ENCODE measurements around the gene CD99L2. TPM values are rescaled to one million over a fixed set of nuclear protein-coding genes. Genes with fewer than 3 reads are reported as not detected.

The CD99L2 gene
- total and polyA plus RNA-seq, 4 donors: 9.7 to 39.8 (median 23.8) TPM

DNA sequence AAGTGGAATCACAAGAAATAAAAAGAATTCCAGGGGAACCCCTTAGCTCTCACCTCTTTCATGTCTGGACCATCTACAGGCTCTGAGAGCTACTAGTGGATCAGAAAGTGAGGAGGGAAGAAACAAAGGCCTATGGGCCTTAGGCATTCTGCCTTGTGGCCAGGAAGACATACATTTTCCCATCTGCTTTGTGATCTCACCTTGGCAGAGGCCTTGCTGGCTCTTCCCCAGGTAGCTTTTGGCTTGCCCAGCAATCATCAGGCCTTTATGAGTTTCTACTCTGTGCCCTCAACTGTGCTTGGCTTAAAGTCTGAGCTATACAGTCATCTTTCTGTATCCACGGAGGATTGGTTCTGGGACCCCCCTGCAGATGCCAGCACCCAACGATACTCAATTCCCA lies 28.3 kb upstream of the CD99L2 start:
- Histone ChIP-seq H3K4me1 (ENCODE audit: control insufficient read depth in 4 of 4, insufficient read depth in 4 of 4, low read length in 3 of 4) (no peaks in the 10 kb centered on the region), H3K36me3 (ENCODE audit: control insufficient read depth in 4 of 4, insufficient read depth in 3 of 4, low read depth in 1 of 4, low read length in 3 of 4) (no peaks in the 10 kb centered on the region), H3K4me3 (ENCODE audit: low read depth in 1 of 3, low read length in 3 of 3) (no peak overlapping the region), H3K27ac (ENCODE audit: low read depth in 1 of 2, low read length in 2 of 2) (no peak overlapping the region), H3K9me3 (ENCODE audit: control insufficient read depth in 4 of 4, low read length in 3 of 4) (peaks cover 0 to 2% (median 0%) of the 10 kb centered on the region in 4 donors), H3K27me3 (ENCODE audit: control insufficient read depth in 4 of 4, insufficient read depth in 4 of 4, low read length in 3 of 4) (no peaks in the 10 kb centered on the region), H3K9ac (ENCODE audit: low read depth in 1 of 2, low read length in 2 of 2) (no peak overlapping the region)
- WGBS: 86% methylated on average over 2 of the region's 2 CpGs
- no peak for DNase-seq (ENCODE audit: low spot score)
- TF ChIP-seq HNF4A (conservative IDR thresholded peaks at IDR 0.05) (no peak), TAF1 (conservative IDR thresholded peaks at IDR 0.05) (no peak), SP1 (IDR thresholded peaks at IDR 0.05) (no peak), HNF4G (IDR thresholded peaks at IDR 0.05) (no peak), FOXA1 (IDR thresholded peaks at IDR 0.05) (no peak), NR2F2 (IDR thresholded peaks at IDR 0.05) (no peak), YY1 (IDR thresholded peaks at IDR 0.05) (no peak), JUND (IDR thresholded peaks at IDR 0.05) (no peak), GABPA (IDR thresholded peaks at IDR 0.05 in 1 of 2, conservative IDR thresholded peaks at IDR 0.05 in 1 of 2) (no peak), FOXA2 (IDR thresholded peaks at IDR 0.05) (no peak), RAD21 (IDR thresholded peaks at IDR 0.05) (no peak), EGR1 (IDR thresholded peaks at IDR 0.05; ENCODE audit: low read depth in 2 of 2) (no peak)
- TF ChIP-seq, protein P1, sequence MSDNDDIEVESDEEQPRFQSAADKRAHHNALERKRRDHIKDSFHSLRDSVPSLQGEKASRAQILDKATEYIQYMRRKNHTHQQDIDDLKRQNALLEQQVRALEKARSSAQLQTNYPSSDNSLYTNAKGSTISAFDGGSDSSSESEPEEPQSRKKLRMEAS (IDR thresholded peaks at IDR 0.05): no peak
- TF ChIP-seq, protein P2, sequence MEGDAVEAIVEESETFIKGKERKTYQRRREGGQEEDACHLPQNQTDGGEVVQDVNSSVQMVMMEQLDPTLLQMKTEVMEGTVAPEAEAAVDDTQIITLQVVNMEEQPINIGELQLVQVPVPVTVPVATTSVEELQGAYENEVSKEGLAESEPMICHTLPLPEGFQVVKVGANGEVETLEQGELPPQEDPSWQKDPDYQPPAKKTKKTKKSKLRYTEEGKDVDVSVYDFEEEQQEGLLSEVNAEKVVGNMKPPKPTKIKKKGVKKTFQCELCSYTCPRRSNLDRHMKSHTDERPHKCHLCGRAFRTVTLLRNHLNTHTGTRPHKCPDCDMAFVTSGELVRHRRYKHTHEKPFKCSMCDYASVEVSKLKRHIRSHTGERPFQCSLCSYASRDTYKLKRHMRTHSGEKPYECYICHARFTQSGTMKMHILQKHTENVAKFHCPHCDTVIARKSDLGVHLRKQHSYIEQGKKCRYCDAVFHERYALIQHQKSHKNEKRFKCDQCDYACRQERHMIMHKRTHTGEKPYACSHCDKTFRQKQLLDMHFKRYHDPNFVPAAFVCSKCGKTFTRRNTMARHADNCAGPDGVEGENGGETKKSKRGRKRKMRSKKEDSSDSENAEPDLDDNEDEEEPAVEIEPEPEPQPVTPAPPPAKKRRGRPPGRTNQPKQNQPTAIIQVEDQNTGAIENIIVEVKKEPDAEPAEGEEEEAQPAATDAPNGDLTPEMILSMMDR (IDR thresholded peaks at IDR 0.05; ENCODE audit: low read depth, low read length, missing input control): no peak
- TF ChIP-seq, protein P3, sequence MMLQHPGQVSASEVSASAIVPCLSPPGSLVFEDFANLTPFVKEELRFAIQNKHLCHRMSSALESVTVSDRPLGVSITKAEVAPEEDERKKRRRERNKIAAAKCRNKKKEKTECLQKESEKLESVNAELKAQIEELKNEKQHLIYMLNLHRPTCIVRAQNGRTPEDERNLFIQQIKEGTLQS (IDR thresholded peaks at IDR 0.05): no peak
- TF ChIP-seq, protein P4, sequence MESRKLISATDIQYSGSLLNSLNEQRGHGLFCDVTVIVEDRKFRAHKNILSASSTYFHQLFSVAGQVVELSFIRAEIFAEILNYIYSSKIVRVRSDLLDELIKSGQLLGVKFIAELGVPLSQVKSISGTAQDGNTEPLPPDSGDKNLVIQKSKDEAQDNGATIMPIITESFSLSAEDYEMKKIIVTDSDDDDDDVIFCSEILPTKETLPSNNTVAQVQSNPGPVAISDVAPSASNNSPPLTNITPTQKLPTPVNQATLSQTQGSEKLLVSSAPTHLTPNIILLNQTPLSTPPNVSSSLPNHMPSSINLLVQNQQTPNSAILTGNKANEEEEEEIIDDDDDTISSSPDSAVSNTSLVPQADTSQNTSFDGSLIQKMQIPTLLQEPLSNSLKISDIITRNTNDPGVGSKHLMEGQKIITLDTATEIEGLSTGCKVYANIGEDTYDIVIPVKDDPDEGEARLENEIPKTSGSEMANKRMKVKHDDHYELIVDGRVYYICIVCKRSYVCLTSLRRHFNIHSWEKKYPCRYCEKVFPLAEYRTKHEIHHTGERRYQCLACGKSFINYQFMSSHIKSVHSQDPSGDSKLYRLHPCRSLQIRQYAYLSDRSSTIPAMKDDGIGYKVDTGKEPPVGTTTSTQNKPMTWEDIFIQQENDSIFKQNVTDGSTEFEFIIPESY (IDR thresholded peaks at IDR 0.05): no peak
- TF ChIP-seq, protein P5, sequence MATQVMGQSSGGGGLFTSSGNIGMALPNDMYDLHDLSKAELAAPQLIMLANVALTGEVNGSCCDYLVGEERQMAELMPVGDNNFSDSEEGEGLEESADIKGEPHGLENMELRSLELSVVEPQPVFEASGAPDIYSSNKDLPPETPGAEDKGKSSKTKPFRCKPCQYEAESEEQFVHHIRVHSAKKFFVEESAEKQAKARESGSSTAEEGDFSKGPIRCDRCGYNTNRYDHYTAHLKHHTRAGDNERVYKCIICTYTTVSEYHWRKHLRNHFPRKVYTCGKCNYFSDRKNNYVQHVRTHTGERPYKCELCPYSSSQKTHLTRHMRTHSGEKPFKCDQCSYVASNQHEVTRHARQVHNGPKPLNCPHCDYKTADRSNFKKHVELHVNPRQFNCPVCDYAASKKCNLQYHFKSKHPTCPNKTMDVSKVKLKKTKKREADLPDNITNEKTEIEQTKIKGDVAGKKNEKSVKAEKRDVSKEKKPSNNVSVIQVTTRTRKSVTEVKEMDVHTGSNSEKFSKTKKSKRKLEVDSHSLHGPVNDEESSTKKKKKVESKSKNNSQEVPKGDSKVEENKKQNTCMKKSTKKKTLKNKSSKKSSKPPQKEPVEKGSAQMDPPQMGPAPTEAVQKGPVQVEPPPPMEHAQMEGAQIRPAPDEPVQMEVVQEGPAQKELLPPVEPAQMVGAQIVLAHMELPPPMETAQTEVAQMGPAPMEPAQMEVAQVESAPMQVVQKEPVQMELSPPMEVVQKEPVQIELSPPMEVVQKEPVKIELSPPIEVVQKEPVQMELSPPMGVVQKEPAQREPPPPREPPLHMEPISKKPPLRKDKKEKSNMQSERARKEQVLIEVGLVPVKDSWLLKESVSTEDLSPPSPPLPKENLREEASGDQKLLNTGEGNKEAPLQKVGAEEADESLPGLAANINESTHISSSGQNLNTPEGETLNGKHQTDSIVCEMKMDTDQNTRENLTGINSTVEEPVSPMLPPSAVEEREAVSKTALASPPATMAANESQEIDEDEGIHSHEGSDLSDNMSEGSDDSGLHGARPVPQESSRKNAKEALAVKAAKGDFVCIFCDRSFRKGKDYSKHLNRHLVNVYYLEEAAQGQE (IDR thresholded peaks at IDR 0.05): no peak

DNA sequence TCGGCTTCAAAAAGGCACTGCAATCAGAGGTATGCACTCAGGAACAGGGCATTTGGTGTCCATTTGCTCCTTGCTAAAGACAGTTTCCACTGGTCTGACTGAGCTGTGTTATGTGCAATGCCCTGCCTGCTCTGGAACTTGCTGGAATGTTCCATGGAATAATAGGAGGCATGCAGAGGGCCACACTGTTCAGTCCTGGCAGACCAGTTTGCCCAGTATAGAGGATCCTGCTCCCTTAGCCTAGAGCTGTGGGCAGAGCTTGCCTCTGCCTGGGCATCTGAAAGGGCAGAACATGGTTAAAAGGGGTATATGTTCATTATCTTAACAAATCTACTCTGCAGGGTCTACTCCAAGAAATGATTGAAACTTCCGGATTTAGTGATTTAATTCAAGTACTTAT lies 27.8 kb upstream of the CD99L2 start:
- no peaks in the 10 kb centered on the region for H3K36me3 ChIP-seq (ENCODE audit: control insufficient read depth in 4 of 4, insufficient read depth in 3 of 4, low read depth in 1 of 4, low read length in 3 of 4)
- H3K27ac ChIP-seq (ENCODE audit: low read depth in 1 of 2, low read length in 2 of 2): no peak overlapping the region
- no peaks in the 10 kb centered on the region for H3K4me1 ChIP-seq (ENCODE audit: control insufficient read depth in 4 of 4, insufficient read depth in 4 of 4, low read length in 3 of 4)
- no peak for DNase-seq (ENCODE audit: low spot score)
- no peak overlapping the region for H3K9ac ChIP-seq (ENCODE audit: low read depth in 1 of 2, low read length in 2 of 2)
- no peak for TF ChIP-seq EGR1 (IDR thresholded peaks at IDR 0.05; ENCODE audit: low read depth in 2 of 2)
- no peak for TF ChIP-seq JUND (IDR thresholded peaks at IDR 0.05)
- no peak for TF ChIP-seq FOXA1 (IDR thresholded peaks at IDR 0.05)
- TF ChIP-seq HNF4G (IDR thresholded peaks at IDR 0.05): no peak
- TF ChIP-seq NR2F2 (IDR thresholded peaks at IDR 0.05): no peak
- TF ChIP-seq, protein P5 (IDR thresholded peaks at IDR 0.05): no peak
- TF ChIP-seq, protein P3 (IDR thresholded peaks at IDR 0.05): no peak
- TF ChIP-seq GABPA (IDR thresholded peaks at IDR 0.05 in 1 of 2, conservative IDR thresholded peaks at IDR 0.05 in 1 of 2): no peak
- TF ChIP-seq FOXA2 (IDR thresholded peaks at IDR 0.05): no peak
- no peak for TF ChIP-seq TAF1 (conservative IDR thresholded peaks at IDR 0.05)
- TF ChIP-seq, protein P1 (IDR thresholded peaks at IDR 0.05): no peak
- TF ChIP-seq RAD21 (IDR thresholded peaks at IDR 0.05): no peak
- TF ChIP-seq HNF4A (conservative IDR thresholded peaks at IDR 0.05): no peak
- no peak for TF ChIP-seq YY1 (IDR thresholded peaks at IDR 0.05)
- no peak for TF ChIP-seq SP1 (IDR thresholded peaks at IDR 0.05)
- 94% methylated on average over 2 of the region's 2 CpGs for WGBS
- no peaks in the 10 kb centered on the region for H3K27me3 ChIP-seq (ENCODE audit: control insufficient read depth in 4 of 4, insufficient read depth in 4 of 4, low read length in 3 of 4)
- no peak overlapping the region for H3K4me3 ChIP-seq (ENCODE audit: low read depth in 1 of 3, low read length in 3 of 3)
- peaks cover 0 to 2% (median 0%) of the 10 kb centered on the region in 4 donors for H3K9me3 ChIP-seq (ENCODE audit: control insufficient read depth in 4 of 4, low read length in 3 of 4)
